ENCODE measurements around the gene CCSER1.

DNA sequence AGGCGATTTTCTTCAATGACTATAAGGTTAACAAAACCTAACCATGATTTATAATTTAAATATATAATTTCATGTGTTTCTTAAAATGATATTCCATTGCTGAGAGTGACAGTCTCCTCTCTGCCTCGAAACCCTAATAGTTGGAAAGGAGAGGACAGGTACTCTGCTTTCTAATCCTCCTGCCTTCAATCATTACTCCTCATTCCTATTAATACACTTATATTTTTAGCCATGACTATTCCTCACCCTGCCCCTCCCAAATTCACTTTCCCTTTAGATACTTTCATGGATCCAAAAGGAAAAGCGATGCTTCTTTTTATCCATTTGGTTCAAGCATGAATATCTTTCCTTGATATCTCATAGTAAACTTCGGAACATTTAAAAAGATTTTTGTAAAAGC, 418.2 kb downstream of the CCSER1 start:
- TF ChIP-seq EZH2 (IDR thresholded peaks at IDR 0.05; ENCODE audit: borderline replicate concordance, low read depth, low read length, severe bottlenecking) (no peak), CTCF (IDR thresholded peaks at IDR 0.05; ENCODE audit: borderline replicate concordance, extremely low read depth, low read length, poor library complexity, severe bottlenecking) (no peak)
